HG03565 (cell line): Measurements from ENCODE around the gene TLR1.
"Not testable (repeated sequence)": the region's sequence is repeated elsewhere in the genome, so short reads cannot be mapped to it uniquely, and the experiment has no call there.

Source experiments
- ATAC-seq: cut with Tn5 transposase; IDR thresholded peaks from one replicate; pipeline ENCODE4 v1.9.1; 2021; ENCODE audit warnings: mild to moderate bottlenecking, moderate library complexity; ENCODE audit not compliant: unreplicated experiment

Gene TLR1

DNA sequence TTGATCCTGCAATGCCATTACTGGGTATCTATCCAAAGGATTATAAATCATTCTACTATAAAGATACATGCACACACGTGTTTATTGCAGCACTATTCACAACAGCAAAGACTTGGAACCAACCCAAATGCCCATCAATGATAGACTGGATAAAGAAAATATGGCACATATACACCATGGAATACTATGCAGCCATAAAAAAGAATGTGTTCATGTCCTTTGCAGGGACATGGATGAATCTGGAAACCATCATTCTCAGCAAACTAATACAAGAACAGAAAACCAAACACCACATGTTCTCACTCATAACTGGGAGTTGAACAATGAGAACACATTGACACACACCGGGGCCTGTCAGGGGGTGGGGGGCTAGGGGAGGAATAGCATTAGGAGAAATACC is 26.7 kb downstream of the TLR1 start:
- not testable (repeated sequence) for ATAC-seq

DNA sequence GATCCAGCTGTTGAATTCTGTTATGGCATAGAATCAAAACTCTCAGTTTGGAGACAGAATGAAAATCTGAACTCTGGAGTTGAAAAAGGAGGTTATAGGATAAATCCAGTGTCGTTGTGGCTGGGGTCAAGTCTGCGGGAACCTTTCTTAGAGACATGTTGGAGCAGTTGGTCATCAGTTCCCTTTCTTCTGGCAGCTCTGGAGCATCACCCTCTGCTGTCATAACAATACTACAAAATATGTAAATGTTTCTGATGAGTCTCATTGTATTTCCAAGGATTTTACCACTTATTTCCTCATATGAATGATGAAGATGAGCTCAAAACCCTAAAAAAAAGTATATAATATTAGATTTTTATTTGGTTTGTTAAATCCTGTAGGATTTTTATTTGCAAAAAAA is 29.3 kb downstream of the TLR1 start:
- ATAC-seq = no peak

DNA sequence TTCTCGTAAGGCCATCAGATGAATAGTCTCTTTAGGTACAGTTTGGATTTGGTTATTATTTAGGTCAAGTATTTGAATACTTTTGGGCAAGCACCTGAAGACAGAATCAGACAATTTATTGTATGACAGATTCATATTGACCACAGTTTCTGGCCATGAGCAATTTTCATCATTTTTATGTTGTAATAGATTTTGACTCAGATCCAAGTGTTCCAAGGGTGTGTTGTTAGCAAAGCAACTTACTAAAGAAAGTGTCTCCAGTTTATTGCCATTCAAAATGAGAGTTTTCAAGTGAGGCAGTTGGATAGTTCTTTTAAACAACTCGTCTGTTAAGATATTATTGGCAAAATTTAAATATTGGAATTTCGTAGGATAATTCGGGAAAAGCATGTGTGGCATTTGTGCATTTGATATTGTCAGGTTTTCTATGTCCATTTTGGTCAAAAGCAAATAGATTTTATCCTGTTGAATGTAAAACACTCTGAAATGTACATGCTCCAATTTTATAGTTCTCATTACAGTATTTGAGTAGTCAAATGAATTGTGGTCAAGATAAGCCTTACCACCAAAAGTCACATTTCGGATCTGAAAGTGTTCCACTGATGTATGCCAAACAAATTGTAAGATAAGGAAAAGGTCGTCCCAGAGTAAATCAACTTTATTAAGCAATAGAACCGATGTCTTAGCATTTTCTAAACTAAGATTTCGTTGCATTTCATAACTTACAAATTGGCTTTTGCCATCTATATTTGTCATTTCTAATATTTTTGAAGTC is 30.2 kb downstream of the TLR1 start:
- no peak for ATAC-seq

DNA sequence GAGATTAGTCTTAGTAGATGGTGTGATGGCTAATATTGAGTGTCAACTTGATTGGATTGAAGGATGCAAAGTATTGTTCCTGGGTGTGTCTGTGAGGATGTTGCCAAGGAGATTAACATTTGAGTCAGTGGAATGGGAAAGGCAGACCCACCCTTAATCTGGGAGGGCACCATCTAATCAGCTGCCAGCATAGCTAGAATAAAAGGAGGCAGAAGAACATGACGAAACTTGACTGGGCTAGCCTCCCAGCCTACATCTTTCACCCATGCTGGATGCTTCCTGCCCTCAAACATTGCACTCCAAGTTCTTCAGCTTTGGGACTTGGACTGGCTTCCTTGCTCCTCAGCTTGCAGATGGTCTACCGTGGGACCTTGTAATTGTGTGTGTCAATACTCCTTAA is 34.3 kb downstream of the TLR1 start:
- ATAC-seq = not testable (repeated sequence)

DNA sequence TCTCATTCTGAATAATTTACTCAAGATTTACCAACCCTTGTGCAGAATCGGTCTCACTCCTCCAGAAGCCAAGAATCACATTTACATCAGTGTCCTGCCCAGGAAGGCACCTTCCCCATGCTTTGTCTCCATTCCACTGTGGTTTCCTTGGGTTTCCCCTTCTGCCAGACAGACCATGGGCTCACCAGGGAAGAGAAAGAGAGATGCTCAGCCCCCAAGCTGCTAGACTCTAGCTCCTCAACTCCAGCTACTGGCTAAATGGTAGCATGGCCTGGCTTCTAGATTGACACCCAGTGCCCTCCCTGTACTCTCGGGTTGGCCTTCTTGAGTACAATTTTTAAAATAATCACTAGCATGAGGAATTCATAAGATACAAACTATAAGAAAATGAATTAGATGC is 34.7 kb downstream of the TLR1 start:
- ATAC-seq = no peak

DNA sequence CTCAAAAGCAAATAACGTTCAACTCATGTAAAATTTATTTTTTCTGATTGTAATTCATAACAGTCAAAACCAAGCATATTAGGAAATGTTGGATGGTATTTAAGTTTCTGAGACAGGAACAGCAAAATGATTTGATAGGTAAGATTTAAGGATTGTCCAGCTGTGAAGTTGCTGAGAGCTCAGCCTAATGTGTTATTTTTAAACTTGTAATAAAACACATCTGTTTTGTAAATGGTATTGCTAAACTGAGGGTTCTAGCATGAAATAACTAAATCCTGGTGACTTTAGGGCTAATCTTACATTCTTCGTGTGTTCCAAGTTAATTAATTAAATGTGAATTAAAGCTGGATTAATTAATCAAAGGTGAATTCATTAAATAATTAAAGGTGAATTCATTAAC is 35.1 kb downstream of the TLR1 start:
- no peak for ATAC-seq

GRCh38 chr4:38768968-38769394 is 35.6 kb downstream of the TLR1 start:
- ATAC-seq = no peak

DNA sequence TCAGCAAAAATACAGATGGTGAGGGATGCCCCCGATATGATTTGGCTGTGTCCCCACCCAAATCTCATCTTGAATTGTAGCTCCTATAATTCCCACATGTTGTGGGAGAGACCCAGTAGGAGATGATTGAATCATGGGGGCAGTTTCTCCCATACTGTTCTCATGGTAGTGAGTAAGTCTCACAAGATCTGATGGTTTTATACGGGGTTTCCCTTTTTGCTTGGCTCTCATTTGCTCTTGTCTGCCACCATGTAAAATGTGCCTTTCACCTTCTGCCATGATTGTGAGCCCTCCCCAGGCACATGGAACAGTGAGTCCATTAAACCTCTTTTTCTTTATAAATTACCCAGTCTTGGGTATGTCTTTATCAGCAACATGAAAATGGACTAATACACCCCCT is 37.7 kb downstream of the TLR1 start:
- ATAC-seq = not testable (repeated sequence)

DNA sequence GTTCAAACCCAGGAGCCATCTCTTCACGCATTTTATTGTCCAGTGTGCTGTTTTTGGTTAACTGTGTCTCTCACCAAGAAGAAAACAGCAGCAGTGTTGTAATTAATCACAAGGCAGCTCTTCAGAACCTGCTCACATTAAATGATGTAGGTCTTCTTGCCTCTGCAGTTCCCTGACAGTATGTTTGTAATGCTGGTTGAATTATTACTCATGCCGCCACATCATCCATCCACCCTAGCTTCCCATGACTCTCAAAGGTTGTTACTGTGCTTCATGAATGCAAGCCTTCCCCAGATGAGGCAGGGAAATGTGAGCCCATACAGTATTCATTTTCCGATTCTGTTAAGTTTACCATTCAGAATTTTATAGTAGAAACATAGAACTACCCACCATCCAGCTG is 39.2 kb downstream of the TLR1 start:
- ATAC-seq = no peak

- ATAC-seq = no peak
These were observed 40.3 kb downstream of the TLR1 start for GRCh38 chr4:38764277-38764676.

GRCh38 chr4:38762560-38762959 is 42.0 kb downstream of the TLR1 start:
- ATAC-seq = no peak

GRCh38 chr4:38759790-38760122 is 44.8 kb downstream of the TLR1 start:
- no peak for ATAC-seq

- no peak for ATAC-seq
These were observed 45.3 kb downstream of the TLR1 start for GRCh38 chr4:38759113-38759789.

DNA sequence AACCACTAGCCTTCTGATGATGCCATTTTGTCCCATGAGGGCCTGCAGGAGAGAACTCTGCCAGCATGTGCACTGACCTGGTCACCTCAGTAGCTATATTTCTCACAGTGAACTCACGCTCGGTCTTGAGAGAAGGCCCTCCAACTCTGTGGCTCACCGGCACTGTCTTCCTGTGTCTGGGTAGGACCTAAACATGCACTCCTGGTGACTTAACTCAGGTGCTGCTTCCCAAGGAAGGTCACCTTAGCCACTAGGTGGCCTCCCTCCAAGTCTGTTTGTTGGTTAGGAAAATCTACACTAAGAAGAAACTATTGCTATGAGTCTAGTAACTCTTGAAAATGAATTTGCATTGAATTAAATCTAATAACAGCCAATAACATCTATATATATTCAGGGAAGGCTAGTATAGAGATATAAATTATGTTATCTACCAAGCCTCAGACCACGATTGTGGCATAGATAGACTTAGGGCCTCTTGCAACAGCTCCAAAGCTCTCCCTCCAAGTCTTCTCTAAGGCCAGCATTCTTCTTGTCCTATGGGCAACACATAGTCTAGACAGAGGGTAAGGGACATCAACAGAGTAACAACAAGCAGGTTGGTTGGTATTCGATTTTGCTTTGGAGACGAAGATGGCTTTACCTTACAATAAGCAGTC is 46.5 kb downstream of the TLR1 start:
- no peak for ATAC-seq

DNA sequence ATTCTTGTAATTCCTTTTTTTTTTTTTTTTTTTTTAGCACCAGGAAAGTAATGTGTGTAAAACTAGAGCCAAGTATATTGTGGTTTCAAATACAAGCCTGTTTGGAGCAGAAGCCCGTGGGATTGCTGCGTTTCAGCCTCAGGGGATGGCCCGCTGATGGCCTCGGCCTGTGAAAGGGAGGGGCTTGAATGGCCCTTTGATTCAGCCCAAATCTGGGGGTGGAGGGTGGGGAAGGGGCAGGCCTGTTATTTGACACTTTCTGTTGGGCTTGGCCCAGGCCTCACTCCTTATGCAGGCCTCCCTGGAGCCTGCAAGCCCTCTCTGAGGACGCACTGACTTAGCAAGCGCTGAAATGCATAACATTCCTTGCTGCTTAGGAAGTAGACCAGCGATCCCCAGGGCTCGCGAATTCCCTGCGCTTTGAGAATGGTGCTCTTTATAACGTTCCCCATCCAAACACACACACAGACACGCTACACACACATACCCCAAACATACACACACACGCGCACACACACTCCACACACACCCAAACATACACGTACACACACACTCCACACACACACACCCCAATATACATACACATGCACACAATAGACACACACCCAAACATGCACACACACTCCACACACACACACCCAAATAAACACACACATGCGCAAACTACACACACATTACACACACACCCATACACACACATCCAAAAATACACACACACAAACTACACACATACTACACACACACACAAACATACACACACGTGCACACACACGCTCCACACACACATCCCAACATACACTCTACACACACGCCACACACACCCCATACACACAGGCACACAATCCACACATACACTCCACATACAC is 51.4 kb downstream of the TLR1 start:
- ATAC-seq = no peak

DNA sequence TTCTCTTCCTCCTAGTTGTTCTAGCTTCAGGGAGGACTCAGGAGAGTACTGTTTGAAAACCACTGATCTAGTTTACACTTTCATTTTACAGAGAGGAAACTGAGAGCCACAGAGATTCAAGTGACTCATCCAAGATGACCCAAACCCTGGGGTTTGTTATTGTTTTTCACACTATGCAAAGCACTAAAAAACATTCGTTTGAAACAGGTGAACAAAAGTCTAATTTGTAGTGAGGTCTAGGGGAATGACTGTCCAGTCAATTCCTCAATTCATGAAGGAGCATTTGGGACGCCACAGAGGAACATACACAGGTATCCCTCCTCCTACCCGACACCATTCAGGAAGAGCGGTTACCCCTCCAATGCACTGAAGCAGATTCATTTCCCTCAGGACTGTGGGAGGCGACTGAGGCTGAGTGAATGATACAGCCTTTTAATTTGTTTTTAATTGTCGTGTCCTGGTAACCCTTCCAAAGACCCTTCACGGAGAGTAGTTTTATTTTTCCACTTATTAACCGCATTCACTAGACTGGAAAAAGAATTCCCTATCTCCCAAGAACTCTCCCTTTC is 52.1 kb downstream of the TLR1 start:
- peak; percentile 98 for ATAC-seq

GRCh38 chr4:38751341-38752010 is 53.1 kb downstream of the TLR1 start:
- ATAC-seq = no peak

DNA sequence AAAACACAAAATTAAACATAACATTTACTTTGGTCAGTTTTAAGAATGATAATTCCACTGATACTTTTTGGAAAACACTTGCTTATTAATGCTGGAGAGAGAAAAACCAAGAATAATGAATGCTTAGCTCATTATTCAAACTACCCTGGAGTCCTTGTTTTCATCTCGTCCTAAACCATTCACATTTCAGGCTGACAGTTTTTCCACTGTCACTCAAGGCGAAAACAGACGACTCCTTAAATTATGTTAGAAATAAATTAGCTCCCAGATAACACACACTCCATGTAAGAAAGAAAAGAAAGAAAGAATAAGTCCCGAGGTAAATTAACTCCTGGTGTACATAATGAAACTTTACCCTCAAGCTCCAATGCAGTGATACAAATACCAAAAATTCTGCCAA is 55.3 kb downstream of the TLR1 start:
- no peak for ATAC-seq

GRCh38 chr4:38747629-38748028 is 57.0 kb downstream of the TLR1 start:
- no peak for ATAC-seq
